HUDEP-2 (cell line): ENCODE results near the gene RO60.
"Not testable (repeated sequence)": the region's sequence is repeated elsewhere in the genome, so short reads cannot be mapped to it uniquely, and the experiment has no call there.

Experiments
- DNase-seq, 76 experiments: peaks; one replicate each; lab custom pipeline; 2025; ENCODE audit not compliant: unreplicated experiment in 76 of 76; lab: John Stamatoyannopoulos, UW

RO60 gene

DNA sequence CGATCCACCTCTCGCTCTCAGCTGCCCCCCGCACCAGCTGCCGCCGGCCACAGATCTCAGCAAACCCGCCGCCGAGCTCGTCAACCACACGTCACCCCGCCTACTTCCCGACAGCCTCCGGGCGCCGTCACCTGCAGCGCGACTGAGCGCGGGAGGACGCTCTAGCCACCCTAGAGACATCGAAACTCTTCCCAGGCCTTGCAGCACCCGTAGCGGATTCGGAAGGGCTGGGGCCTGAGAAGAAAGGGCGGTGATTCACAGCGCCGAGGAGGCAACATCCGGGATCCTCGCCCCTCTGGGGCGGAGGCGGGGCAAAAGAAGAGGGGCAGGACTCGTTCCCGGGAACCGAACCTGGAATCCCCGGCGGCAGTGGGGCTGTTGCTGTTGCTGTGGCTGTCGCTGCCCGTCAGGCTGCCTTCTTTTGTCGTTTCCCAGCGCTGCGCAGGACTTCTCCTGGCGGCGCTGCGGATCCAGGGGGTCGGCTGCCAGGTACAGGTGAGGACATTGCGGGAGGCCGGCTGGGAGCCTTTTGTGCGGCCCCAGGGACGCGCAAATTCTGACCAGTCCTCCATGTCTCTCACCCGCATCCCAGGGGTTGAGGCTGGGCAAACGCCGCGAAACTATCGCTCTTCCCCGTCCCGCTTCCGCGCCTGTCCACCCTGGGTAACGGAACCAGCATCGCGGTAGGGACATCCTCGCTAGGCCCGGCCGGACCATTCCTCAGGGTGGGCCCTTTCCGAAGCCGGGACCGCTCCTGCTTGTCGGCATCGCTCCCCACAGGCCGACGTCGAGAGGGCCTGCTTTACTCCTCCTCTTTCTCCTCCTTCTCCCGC, at the start of gene RO60, which contains the start of gene UCHL5:
RO60 (plus strand) TSS at position 331 of the 833 bp plus-strand sequence. CDS start 9,443 bp downstream, outside the sequence.
UCHL5 (minus strand) TSS at position 79 of the 833 bp plus-strand sequence. CDS start 100 bp downstream, outside the sequence.
- peak; percentile 50 to 98 (median 94) for DNase-seq

DNA sequence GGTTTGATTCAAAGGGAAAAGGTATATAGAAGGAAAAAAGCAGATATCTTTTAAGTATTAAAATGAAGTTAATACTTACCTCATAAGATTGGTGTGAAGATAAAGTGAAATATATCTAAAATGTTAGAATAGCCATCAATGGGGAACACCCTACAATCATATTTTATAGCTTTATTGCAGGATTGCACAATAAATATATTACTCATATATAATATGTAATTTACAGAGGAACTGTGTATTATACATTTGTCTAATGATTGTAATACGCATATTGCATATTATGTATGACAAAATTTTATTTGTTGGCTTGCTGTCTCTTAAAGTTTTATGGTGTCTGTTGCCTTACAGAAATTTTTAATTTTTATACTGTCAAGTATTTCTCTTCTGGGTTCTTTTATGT, 48.0 kb upstream of the RO60 start:
- no peak for DNase-seq

DNA sequence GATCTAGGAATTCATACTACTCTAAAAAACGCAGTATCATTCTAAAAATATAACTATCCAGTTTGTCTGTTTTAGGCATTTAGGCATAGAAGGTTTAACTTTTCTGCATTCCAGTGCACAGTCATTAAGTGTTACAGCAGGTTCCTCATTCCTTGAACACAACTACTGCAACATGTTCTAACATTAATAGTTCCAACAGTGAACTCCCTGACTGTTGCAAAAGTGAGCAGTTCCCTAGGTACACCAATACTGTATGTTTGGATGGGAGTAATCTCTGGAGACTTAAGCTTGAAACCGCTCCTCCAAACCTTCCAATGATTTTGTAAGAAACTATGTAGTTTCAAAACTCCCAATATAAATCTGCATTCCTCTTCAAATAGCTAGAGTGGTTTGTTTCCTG, 46.4 kb upstream of the RO60 start:
- no peak for DNase-seq

DNA sequence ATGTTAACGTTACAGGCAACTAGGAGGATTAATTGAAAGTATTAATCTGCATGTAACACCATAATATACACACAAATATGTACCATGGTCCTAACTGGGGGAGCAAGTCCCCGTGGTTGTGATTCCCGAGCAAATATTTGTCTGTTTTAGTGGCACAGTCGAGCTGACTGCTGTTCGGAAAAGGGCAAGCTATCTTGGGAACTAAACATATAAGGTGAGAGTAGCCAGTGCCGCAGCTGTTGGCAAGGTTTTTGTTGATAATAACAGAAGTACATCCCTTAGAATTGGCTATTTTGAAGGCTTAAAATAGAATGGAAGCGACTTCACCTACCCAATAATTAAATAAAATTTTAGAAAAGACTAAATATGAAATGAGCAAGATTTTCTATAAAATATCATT, 45.7 kb upstream of the RO60 start:
- DNase-seq = no peak

DNA sequence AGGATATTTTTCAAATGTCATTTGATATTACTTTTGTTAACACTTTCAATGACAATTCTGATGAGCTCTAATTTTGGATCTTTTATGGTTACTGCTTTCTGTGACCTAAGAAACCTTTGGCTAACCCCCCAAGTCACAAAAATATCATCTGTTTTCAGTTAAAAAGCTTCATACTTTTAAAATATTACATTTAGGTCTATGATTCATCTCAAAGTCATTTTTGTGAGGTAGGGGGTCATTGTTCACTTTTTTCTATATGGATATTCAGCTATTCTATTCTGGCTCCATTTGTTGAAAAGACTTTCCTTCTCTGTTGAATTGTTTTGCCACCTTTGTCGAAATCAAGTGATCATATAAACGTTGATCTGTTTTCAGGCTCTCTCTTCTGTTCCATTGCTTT, 45.0 kb upstream of the RO60 start:
- no peak for DNase-seq

DNA sequence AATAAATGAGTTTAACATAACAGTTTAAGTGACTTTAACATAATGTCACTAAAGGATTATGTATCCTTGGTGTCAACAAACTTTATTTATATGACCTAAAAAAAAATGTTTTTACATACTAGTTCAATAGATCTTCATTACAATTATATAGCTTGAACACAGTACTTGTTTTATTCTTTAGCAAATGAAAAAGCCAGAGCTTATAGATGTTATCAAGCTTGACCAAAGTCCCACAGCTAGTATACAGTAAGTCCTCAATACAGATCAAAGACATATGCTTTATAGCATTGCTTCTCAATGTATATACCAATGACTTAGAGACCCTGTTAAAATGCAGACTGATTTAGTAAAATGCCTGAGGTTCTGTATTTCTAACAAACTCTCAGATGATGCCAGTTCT, 42.6 kb upstream of the RO60 start:
- no peak for DNase-seq

DNA sequence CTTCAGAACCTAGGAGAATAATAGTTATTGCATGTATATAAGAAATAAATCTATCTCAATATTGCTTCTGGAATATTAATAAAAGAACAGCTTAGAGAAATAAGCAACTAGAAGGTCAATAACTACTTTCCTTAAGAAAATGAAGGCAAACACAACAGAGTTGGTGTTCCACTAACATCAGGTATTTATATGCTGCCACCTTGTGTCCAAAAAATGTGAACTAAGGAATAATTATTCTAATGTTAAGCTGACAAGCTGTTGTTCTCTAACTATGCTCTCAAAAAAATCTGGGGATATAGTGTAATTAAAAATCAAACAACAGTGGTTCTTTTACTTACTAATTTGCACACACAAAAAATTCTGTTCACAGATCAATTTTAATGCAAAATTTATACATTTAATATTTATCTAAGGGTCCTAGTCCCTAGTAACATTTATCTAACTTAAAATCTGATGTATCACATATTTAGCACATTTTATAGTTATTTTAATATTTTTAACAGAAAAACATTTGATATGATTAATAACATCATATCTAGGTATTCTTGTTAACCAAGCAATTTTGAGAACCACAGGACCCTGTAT, 39.9 kb upstream of the RO60 start:
- DNase-seq = peak in 16 of 76 experiments; percentile 3 to 37 (median 16)

DNA sequence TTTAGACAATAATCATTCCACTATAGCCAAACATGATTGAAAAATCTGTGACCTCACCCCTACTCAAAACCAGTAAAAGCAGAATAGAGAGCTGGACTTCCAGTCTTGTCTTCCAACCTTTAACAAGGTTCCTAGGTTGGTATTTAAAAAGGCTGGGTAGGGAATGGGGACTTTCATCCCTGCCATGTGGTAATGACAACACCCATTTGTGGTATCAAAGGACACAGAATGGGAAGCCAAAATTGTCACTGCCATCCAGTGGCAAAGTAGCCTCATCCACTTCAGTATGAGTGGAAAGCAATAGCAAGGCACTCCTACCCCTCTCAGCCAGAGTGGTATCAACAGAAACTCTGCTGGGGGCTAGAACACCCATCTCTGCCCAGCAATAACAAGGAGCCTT, 34.2 kb upstream of the RO60 start:
- DNase-seq = no peak

DNA sequence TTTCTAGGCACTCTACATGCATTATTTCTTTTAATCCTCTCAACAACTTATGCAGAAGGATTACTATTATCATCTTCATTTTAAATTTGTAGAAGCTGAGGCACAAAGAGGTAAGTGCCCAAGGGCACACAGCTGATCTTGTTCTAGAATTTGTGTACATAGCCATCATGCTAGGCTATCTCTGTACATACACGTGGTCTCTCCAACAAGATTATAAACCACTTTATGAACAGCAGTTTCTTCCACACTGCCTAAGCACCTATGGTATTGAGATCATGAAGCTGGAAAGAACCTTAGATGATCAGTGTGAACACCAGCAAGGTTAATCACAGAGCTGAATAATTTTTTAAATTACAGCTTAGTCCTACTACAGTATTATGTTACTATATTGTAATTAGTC, 29.1 kb upstream of the RO60 start:
- DNase-seq = peak in 4 of 76 experiments; percentile 4 to 20 (median 11)

DNA sequence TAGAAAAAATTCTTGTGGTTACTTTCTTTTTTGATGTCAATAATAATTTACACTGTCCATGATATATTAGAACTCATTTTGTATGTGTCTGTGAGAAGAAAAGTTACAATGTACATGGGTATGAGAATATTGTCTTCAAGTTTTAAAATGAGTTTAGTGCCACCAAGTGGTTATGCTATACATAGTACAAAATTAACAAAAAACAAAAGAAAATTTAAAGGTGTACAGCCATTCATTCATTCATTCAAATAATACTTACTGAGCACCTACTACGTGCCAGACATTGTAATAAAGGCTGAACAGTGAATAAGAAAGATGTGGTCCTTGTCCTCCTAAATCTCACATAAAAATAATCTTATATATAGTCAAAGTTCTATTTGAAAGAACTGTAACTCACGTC, 28.0 kb upstream of the RO60 start:
- DNase-seq = peak in 1 of 76 experiments; percentile 11

DNA sequence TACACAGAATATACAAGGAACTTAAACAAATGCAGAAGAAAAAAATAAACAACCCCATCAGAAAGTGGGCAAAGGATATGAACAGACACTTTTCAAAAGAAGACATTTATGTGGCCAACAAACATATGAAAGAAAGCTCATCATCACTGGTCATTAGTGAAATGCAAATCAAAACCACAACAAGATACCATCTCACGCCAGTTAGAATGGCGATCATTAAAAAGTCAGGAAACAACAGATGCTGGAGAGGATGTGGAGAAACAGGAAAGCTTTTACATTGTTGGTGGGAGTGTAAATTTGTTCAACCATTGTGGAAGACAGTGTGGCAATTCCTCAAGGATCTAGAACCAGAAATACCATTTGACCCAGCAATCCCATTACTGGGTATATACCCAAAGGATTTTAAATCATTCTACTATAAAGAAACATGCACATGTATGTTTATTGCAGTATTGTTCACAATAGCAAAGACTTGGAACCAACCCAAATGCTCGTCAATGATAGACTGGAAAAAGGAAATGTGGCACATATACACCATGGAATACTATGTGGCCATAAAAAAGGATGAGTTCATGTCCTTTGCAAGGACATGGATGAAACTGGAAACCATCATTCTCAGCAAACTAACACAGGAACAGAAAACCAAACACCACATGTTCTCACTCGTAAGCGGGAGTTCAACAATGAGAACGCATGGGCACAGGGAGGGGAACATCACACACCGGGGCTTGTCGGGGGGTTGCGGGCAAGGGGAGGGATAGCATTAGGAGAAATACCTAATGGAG, 26.6 kb upstream of the RO60 start:
- DNase-seq = not testable (repeated sequence)

DNA sequence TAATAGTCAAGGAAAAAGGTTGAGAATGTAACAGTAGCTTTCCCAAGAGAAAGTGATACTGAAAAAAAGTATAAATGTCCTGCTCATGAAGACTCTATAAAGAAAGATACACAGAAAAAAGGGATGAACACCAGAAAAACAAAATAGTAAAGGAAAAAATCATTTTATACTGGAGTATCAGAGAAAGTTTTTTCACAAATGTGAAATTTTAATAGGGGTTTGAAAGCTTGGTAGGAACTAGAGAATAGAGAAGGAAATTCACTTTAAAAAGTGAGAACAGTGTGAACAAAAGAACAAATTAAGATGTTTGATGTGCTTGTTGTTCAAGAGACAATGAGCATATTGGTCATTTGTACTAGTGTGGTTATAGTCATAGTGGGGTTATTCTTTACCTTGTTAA, 25.8 kb upstream of the RO60 start:
- no peak for DNase-seq

DNA sequence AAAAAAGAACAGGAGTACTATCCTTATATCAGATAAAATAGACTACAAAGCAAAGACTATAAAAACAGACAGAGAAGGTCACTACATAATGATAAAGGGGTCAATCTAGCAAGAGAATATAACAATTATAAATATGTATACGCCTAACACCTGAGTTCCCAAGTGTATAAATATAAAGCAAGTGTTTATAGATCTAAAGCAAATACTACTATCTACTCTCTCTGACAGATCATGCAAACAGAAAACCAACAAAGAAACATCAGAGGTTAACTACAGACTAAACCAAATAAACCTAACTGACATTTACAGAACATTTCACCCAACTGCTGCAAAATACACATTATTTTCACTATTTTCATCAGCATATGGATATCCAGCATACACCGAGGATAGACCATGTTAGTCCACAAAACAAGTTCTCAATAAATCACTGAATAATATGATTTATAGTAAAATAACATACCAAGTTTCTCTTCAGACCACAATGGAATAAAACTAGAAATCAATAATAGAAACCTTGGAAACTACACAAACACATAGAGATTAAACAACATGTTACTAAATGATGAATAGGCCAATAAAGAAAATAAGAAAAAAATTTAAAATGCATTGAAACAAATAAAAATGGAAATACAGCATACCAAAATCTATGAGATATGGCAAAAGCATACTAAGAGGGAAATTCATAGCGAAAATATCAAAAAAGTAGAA, 22.9 kb upstream of the RO60 start:
- no peak for DNase-seq

DNA sequence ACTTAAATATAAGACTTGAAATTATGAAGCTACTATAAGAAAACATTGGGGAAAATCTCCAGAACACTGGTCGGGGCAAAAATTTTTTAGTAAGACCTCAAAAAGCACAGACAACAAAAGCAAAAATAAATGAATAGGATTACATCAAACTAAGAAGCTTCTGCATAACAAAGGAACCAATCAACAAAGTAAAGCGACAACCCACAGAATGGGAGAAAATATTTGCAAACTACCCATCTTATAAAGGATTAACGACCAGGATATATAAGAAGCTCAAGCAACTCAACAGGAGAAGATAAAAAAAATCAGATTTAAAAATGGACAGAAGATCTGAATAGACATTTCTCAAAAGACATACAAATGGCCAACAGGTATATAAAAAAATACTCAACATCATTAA, 19.4 kb upstream of the RO60 start:
- DNase-seq = no peak

DNA sequence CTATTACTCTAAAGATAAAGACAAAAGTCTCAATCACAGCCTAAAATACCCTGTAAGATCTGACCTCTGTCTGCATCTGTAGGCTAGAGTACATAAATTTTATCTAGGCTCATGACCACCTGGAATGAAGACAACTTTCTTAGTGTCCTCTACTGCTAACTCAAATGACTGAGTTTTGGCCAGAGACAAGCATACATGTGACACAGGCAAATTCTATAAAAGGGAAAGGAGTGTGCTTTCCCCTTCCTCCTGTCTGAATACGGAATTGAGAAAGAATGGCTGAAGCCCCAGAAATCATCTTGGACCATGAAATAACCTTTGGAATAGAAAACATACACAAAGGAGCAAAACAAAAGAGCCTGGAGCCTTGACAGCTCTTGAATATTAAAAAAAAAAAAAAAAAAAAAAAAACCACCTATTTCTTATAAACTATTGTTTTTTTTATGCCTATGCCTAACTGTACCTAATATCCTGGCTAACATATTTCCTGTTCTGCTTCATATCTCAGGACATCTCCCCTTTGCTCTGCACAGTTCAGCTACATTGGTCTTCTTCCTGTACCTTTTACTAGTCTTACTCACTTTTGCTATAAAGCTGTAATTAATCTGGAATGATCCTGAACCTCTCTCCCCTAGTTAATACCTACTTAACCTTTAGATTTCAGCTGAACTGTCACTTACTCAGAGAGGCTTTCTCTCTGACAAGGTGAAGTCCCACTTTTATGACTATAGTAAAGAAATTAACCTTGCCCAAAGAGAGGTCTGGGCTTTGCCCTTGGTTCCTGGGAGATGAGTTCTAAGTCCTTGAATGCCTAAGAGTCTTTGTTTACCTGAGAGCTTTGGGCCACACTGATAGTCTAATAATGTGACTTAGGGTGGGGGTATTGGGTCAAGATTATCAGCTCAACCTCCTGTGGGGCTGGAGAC, 16.4 kb upstream of the RO60 start:
- DNase-seq = no peak

DNA sequence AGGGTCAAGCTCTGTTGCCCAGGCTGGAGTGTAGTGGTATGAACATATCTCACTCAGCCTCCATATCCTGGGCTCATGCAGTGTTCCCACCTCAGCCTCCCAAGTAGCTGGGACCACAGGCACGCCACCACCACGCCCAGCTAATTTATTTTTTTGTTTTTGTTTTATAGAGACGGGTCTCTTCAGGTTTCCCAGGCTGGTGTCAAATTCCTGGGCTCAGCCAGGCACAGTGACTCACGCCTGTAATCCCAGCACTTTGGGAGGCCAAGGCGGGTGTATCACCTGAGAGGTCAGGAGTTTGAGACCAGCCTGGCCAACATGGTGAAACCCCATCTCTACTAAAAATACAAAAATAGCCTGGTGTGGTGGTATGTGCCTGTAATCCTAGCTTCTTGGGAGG, 10.5 kb upstream of the RO60 start:
- not testable (repeated sequence) for DNase-seq

DNA sequence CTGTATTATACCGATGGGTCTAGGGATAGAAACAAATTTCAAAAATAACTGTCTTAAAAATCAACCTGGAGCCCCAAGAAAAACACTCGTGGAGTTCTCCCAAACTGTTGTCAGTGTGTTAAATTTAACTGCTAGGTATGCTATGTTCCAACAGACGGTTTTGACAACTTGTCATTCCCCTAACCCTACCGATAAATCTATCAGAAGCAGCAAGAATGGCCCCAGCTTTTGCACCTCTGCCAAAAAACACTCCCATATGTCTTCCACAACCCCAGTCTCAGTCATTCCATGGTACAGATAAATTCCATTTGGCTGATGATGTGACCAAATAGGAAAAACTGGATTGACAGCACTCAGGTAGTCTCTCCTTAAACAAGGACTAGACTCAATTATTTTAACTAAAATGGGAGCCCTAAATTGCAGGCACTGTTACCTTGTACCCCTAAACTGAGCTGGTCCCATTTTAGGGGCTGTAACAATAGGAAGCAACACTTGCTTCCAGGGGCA, 5.2 kb upstream of the RO60 start:
- DNase-seq = no peak

DNA sequence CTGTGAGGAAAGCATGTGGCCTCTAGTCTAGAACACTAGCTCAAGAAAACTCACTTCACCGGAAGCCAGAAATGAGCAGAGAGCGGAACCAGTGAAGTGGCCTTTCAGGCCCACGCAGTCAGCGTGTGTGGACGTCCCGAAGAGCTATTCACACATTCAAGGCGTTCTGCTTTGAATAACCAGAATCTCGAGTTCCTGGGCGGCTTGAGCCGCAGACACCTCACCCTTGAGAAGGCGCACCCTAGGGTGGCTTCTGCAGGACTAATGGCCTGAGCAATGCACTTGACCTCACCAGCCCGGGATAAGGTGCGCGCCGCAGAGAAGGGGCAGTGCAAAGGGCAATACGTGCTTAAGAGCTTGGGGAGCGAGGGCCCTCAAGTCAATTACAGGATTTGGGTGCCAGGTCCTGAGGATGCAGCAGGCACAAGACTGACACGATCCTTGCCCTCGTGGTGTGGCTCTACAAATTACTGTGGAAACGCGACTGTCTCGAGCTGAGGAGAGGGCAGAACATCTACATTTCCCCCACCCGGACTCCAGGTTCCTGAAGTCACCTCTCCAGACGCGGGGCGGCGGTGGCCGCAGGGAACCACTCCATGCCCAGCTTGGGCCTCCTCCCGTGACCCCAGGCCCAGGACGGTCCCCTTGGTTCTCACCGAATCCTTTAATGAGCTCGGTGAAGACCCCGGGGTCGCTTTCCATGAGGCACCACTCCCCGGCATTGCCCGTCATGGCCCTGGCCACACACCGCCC, 707 bp upstream of the RO60 start:
- peak in 47 of 76 experiments; percentile 12 to 61 (median 31) for DNase-seq

DNA sequence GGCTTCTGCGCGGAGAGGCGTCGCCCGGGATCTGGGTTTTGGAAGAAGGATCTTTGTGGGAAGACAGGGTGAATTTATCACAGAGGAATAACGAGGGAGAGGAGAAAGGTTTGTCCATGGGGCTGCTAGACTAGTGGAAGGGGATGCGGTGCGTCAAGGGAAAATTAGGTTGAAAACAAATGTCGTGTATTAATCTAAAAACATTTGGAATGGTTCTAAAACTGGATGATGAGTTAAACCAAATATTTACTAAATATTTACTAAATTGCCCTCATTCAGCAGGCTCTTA, 647 bp downstream of the RO60 start:
- DNase-seq = peak in 1 of 76 experiments; percentile 18
